ENCODE measurements around the gene HES5. TPM values are rescaled to one million over a fixed set of nuclear protein-coding genes. Genes with fewer than 3 reads are reported as not detected.

Gene HES5
- total and polyA plus RNA-seq, 2 of the 4 experiments (the other 2 are of a cell fraction): not detected

- Histone ChIP-seq H3K56ac (ENCODE audit: extremely low read depth, insufficient read depth, low read length) (no peak overlapping the region), H3K4me1 (ENCODE audit: control insufficient read depth, insufficient read depth, low read length) (peaks cover 2% of the 10 kb centered on the region; the same call in 1 of the 2 replicates), H3K18ac (ENCODE audit: low read depth, low read length) (no peak overlapping the region), H2BK15ac (ENCODE audit: low read depth, low read length) (no peak overlapping the region), H2AK9ac (replicated peaks; ENCODE audit: low read depth, low read length, poor library complexity) (no peak overlapping the region), H2AK5ac (ENCODE audit: low read depth, low read length) (no peak overlapping the region), H2BK20ac (ENCODE audit: low read depth, low read length) (no peak overlapping the region), H3K9me3 (ENCODE audit: control insufficient read depth, insufficient read depth, low read length) (no peaks in the 10 kb centered on the region), H3K79me1 (ENCODE audit: low read depth in 1 of 2, low read length in 2 of 2) (no peaks in the 10 kb centered on the region), H4K5ac (ENCODE audit: low read depth, low read length) (no peak overlapping the region), H3K14ac (replicated peaks; ENCODE audit: low read depth, low read length) (no peak overlapping the region), H4K20me1 (ENCODE audit: insufficient read depth, low read length) (no peaks in the 10 kb centered on the region; the same call in 1 of the 2 replicates), H4K8ac (ENCODE audit: low read depth in 2 of 2, low read length in 2 of 2) (no peak overlapping the region), H3K4me2 (ENCODE audit: low read depth, low read length) (no peak overlapping the region), H2BK5ac (ENCODE audit: low read depth, low read length, poor library complexity, severe bottlenecking) (no peak overlapping the region), H4K91ac (ENCODE audit: insufficient read depth, low read depth, low read length) (no peak overlapping the region), H3K9ac (ENCODE audit: low read depth, low read length) (no peak overlapping the region), H3K27me3 (ENCODE audit: control insufficient read depth, insufficient read depth, low read length) (peaks cover 12% of the 10 kb centered on the region; the same call in 1 of the 2 replicates), H3K9me1 (ENCODE audit: insufficient read depth, low read length) (no peaks in the 10 kb centered on the region), H3K36me3 (ENCODE audit: control insufficient read depth, insufficient read depth, low read length) (no peaks in the 10 kb centered on the region), H3K4ac (ENCODE audit: low read depth, low read length) (no peak overlapping the region), H3K4me3 (ENCODE audit: insufficient read depth, low read depth, low read length) (no peak overlapping the region), H3K27ac (ENCODE audit: insufficient read depth, low read length) (no peak overlapping the region), H2AFZ (replicated peaks; ENCODE audit: low read length, poor library complexity) (no peak overlapping the region), H2BK120ac (ENCODE audit: low read depth, low read length) (no peak overlapping the region), H3K23ac (ENCODE audit: low read depth, low read length) (no peak overlapping the region)
- no peak for ATAC-seq (ENCODE audit: low read depth)
- ChIA-PET POLR2A (ENCODE audit: unreplicated experiment) (no interaction called here), CTCF (no interaction called here)
- in situ Hi-C loops (cut with MboI; ENCODE audit: low sequenced_read_pairs) (no loop called here), intact Hi-C loops (cut with micrococcal nuclease) (no loop called here), dilution Hi-C loops (cut with HindIII; ENCODE audit: low sequenced_read_pairs, unreplicated experiment) (no loop called here)
- BruUV-seq (replicated peaks): no TSS peak
- DNase-seq: no peak
- WGBS, 2 experiments (ENCODE audit: extremely low coverage in 2 of 2, insufficient read length in 1 of 2): 64% methylated on average over 13 of the region's 28 CpGs; no CpG with 5 or more reads in 1 of the 2 experiments
- TF ChIP-seq RFX5 (IDR thresholded peaks at IDR 0.05; ENCODE audit: low read depth, low read length) (no peak), SMC3 (IDR thresholded peaks at IDR 0.05; ENCODE audit: low read depth, low read length) (no peak), MAFK (IDR thresholded peaks at IDR 0.05; ENCODE audit: low read depth, low read length) (no peak), MXI1 (IDR thresholded peaks at IDR 0.05; ENCODE audit: borderline replicate concordance, low read depth, low read length) (no peak), BHLHE40 (IDR thresholded peaks at IDR 0.05; ENCODE audit: low read depth, low read length) (no peak), RAD21 (IDR thresholded peaks at IDR 0.05; ENCODE audit: low read length) (no peak), FOS (IDR thresholded peaks at IDR 0.05; ENCODE audit: low read depth, low read length) (no peak), CTCF (conservative IDR thresholded peaks at IDR 0.05; ENCODE audit: low read depth, low read length) (no peak), USF2 (IDR thresholded peaks at IDR 0.05; ENCODE audit: low read depth, low read length) (no peak), ELK1 (IDR thresholded peaks at IDR 0.05; ENCODE audit: borderline replicate concordance, low read depth, low read length) (no peak), CHD1 (IDR thresholded peaks at IDR 0.05; ENCODE audit: low read depth, low read length) (no peak), CEBPB (IDR thresholded peaks at IDR 0.05; ENCODE audit: low read depth, low read length) (no peak), MAZ (IDR thresholded peaks at IDR 0.05; ENCODE audit: borderline replicate concordance, low read depth, low read length) (no peak), POLR2A (IDR thresholded peaks at IDR 0.05; ENCODE audit: low read depth, low read length) (no peak)
Observed at GRCh38 chr1:2501041-2501819, 28.8 kb downstream of the HES5 start.
